NOMO-1 (cell line): ENCODE results near the gene TOGARAM2.

ENCODE experiments used
- DNase-seq, 2 experiments: peaks; one replicate each; lab custom pipeline; 2025; ENCODE audit not compliant: unreplicated experiment in 2 of 2; lab: John Stamatoyannopoulos, UW

Gene TOGARAM2

GRCh38 chr2:29016504-29016903 is 35.4 kb downstream of the TOGARAM2 start:
- no peak for DNase-seq

- no peak for DNase-seq
Measured at GRCh38 chr2:29017716-29018435, 36.8 kb downstream of the TOGARAM2 start.

DNA sequence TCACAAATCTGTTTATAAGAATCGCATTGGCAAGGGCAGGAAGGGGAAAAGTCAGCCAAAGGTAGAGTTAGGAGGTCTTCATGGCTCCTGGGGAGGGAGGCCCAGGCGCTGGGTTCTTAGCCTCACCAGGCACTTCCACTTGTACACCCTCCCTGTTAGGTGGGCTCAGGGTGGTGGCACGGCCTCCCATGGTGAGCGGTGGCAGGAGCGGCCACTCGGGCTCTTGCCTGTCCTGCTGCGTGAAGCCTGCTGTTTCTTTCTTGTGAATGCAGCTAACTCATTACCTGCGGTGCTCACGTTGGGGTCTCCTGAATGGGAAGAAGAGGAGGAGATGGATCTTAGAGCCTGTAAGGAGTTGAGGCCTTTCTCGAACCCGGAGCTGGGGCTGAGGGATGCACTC is 40.8 kb downstream of the TOGARAM2 start:
- DNase-seq, result no peak

DNA sequence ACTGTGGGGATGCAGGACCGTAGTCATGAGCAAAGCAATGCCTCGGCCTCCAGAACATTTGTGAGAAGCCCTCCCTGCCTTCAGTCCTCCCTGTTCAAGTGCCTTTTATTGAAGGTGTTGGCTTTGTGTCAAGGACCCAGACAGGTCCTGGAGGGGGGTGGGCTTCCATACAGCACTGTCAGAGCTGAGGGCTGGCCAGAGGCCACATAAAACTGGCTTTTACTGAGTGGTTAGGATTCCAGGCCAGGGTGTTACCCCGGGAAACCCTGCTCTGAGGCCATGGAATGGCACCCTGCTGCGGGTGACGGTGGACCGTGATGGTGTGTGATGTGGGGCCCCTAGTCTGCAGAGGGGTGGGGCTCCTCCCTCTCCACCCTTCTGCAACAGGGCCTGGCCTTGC is 41.6 kb downstream of the TOGARAM2 start:
- DNase-seq, result no peak

GRCh38 chr2:29023188-29023587 is 42.1 kb downstream of the TOGARAM2 start:
- DNase-seq, result no peak

GRCh38 chr2:29024882-29025430 is 43.9 kb downstream of the TOGARAM2 start:
- DNase-seq, result no peak

DNA sequence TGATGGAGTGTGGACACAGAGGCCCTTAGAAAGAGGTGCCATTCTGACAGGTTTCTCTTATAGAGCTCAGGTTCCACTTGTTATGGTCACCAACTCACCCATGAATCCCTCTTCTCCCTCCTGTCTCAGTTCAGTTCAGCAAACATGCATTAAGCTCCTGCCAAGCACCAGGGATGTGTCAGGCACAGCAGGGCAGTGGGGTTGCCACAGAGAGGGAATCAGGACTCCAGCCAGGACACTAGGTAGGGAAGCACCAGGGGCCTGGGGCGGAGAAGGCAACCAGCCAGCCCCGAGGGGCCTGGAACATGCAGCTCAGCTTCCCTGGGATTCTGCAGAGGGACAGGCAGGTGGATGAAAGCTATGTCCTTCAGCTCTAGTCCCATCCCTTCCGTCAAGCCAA is 44.6 kb downstream of the TOGARAM2 start:
- DNase-seq, result no peak

DNA sequence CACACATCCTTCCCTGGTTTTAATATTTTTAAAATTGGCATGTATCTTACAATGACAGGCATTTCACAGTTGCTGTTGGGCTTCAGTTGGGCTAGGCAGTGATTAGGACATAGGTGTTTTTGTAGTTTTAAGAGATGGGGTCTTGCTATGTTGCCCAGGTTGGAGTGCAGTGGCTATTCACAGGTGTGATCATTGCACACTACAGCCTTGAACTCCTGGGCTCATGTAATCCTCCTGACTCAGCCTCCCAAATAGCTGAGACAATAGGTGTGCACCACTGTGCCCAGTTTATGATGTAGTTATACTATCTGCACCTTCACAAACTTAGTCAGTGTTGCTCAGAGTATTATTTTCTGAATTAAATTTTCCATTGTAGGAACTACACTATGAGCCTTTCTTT is 49.9 kb downstream of the TOGARAM2 start:
- DNase-seq, result no peak

DNA sequence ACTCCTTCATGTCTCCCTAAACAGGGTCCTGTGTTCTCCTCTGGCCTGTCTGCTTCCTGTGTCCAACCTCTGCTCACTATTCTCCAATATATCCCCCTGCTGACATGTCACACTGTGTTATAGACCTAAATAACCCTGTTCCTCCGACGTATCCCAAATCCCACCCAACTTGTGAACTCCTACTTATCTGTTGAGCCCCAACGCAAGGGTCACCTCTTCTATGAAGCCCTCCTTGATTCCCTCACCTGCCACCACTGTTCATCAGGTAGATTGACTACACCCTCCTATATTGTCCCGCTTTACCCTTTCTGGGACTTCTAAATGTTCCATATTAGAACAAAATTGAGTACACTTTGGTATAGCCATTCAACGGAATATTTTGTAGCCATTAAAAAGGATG is 51.1 kb downstream of the TOGARAM2 start:
- DNase-seq, result no peak

DNA sequence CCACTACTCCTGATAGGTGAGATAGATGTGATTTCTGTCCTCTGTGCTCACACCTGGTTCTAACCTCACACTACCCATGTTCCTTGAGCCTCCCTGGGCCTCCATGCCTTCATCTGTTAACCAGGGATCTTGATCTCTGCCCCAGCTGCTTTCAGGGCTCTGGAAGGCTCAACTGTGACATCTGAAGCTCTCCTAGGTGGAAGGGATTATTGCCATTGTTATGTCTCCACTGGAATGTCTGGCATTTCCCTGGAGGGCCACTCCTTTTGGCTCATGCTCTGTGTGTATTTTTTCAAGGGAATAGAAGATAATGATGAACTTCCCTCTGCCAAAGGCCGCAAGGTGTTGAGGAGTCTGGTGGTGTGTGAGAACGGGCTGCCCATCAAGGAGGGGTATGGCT is 52.1 kb downstream of the TOGARAM2 start:
- no peak for DNase-seq

DNA sequence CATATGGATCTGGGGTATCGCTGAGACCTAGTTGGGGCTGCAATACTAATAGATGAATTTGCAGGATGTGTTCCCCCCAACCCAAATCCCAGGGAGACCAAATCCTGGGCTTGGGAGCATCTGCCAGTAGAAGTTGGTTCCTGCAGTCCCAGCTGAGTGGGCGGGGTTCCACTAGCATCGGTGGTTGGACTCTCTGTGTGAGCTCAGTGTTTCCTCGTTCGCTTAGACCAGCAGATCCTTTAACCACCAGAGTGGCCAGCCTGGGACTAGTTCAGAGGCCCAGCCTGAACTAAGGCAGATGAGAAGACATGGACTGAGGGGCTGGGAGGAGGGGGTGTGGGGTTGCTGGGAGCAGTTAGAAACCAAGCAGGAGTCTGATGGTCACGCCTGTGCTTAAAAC is 52.6 kb downstream of the TOGARAM2 start:
- DNase-seq, result no peak

DNA sequence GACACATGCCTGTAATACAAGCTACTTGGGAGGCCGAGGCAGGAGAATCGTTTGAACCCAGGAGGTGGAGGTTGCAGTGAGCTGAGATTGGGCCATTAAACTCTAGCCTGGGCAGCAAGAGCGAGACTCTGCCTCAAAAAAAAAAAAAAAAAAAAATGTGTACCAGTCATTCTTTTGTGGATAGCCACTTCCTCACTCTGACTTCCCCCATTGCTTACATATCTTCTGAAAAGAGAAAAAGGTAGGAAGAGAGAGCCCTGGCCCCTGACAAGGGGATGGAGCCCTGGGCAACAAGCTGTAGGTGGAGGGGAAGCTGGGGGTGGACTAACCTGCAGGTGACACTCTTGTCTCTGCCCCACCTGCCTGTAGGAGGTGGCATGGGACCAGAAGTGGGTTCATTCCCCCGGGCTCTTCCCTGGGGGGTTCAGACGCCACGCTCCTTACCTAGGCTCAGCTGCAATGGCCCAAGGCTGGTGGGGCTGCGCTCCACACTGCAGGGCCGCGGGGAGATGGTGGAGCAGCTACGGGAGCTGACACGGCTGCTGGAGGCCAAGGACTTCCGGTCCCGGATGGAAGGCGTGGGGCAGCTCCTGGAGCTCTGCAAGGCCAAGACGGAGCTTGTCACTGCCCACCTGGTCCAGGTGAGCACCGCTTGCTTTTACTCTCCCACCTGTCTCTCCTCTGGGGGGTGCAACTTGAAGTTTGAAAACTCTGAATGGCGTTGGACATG is 54.1 kb downstream of the TOGARAM2 start:
- peak; percentile 6 to 24 for DNase-seq

DNA sequence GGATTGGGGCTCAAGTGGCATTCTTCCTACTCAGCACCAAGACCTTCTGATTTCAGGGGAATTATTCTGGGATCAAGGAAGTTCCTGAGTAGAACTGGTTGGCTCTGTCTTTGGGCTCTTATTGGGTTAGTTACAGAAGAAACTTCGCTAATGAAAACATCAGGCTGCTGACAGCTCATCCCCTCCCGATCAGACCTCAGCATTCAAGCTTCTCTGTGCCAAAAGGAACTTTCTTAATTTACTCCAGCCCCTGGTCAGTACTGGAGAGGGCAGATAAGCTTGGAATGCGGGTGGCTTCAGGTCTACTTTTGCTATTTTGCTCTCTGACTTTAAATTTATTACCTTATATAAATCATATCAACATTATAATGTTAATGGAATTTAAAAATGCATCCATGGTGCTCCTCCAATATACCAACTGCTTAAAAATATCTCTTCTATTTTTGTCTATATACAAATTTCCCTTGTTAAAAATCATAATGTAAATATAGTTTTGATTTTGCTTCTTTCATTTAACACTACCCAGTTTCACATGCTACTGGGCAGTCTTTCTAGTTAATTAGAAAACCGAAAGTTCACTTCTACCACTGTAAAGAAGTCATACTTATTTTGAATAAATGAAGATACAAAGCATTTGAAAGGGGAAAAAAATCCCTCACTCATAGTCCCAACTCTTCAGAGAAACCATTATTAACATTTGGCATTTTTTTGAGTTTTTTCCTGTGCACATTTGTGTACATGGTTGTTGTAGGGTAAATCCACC is 58.8 kb downstream of the TOGARAM2 start:
- no peak for DNase-seq

GRCh38 chr2:29040552-29040951 is 59.5 kb downstream of the TOGARAM2 start:
- no peak for DNase-seq

GRCh38 chr2:29041161-29041660 is 60.1 kb downstream of the TOGARAM2 start:
- no peak for DNase-seq

DNA sequence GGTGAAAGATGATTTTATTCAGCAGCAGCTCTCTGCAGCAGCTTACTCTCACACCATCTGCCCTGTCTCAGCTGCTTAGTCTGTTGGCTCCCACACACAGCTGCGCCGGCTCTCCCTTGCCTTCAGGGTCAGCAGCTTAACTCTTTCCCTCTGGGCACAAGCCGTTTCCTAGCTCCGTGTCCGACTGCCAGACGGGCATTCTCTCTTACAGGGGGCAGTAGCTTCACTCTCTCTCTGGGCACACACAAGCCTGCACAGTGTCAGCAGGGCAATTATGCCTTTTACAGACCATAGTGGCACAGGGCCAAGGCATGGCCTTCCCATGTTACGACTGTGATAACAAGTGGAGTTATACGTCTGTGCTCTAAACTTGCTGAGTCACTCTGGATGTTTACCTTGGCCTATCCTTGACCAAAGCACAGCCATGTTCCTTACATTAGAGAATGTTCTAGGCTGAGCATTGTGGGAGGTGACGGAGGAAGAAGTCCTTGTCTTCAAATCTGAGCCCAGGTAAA is 61.5 kb downstream of the TOGARAM2 start:
- DNase-seq, result no peak

GRCh38 chr2:29044459-29044858 is 63.4 kb downstream of the TOGARAM2 start:
- no peak for DNase-seq

DNA sequence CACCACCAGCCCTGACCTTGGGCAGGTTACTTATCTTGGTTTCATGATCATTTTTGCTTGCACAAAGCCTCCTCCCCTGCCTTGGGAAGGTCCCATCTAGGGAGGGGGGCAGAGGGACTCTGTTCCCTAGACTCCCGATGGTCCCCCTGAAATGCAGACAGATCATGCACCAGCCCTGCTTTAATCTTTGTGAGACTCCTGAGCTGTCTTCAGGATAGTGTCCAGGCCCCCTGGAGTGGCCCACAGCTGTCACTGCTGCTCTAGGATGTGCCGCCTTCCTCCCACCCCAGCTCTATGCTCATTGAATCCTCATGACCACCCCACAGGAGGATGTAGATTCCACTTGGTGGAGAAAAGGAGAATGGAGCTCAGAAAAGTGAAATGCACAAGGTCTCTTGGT is 65.2 kb downstream of the TOGARAM2 start:
- DNase-seq, result no peak

GRCh38 chr2:29047083-29047845 is 66.2 kb downstream of the TOGARAM2 start:
- no peak for DNase-seq

- no peak for DNase-seq
Measured at GRCh38 chr2:29050591-29050990, 69.5 kb downstream of the TOGARAM2 start.
